HG02943 (cell line): ENCODE data around the gene KLHL15.

Source experiments
- ATAC-seq: cut with Tn5 transposase; IDR thresholded peaks from one replicate; pipeline ENCODE4 v1.9.1; 2021; ENCODE audit warnings: mild to moderate bottlenecking, low read depth, moderate library complexity; ENCODE audit not compliant: unreplicated experiment

KLHL15 gene

DNA sequence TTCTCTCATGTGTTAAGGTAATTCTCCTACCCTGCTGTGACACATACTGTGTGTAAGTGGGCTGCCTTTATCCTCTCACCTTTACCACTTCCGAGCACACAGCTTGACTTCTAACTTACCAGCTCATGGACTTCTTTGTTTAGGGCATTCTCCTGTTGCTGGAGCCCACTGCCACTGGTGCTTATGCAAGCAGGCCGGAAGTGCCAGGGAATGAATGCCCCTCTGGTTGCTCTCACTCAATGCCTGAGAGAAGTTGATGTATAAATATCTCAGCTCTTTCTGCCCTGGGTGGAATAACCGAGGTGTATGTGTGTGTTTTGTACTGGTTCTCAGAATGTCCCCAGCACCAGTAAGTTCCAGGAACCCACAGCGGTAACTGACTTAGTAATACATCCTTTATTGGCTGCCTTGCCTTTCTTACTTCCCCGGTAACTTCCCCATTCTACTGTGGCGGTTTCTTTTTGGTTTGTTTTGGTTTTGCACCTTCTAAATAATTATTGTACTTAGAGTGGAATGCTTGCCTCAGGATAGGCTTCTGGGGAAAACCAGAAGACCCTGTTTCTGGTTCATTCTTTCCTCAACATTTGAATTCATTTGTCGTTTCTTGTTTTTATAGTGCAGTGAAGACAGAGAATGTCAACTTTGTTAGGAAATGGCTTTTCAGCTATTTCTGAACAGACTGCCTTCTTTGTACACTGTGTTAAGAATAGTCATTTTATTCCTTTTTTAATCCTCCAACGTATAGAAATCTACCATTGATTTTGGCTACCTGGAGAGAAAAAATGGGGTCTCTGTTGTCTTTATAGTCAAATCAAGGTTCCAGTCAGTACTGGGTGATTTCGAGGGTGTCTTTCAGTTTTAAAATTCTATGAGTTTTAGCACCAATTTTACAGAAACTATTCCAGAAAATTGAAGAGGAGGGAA, 73.7 kb downstream of the KLHL15 start:
- ATAC-seq: peak; percentile 83

DNA sequence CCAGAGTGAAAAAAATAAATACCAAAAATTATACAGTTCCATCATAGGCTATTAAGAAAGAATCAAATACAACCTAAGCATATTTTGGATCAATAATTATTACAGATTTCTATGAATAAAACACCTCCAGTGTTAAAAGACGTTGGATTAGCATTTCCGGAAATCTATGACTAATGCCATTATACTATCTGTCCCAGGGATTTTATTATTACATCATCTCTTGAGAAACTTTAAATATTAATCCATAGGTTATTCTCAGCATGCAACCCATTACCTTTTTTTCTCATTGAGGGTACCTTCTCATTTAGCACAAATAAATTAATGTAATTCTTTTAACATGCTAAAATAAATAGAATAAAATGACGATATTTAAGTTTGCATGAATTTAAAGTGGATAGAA, 74.6 kb downstream of the KLHL15 start:
- ATAC-seq: no peak

DNA sequence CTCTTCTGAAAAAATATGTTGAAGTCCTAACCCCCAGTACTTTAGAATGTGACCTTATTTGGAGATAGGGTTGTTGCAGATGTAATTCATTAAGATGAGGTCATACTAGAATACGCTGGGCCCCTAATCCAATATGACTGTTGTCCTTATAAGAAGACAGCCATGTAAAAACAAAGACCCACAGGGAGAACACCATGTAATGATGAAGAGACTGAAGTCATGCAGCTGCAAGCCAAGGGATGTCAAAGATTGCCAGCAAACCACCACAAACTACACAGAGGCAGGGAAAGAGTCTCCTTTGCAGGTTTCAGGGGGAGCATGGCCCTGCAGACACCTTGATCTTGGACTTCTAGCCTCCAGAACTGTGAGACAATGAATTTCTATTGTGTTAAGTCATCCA, 81.8 kb downstream of the KLHL15 start:
- ATAC-seq: no peak

- ATAC-seq: no peak
These were observed 82.8 kb downstream of the KLHL15 start for GRCh38 chrX:23944234-23944633.

DNA sequence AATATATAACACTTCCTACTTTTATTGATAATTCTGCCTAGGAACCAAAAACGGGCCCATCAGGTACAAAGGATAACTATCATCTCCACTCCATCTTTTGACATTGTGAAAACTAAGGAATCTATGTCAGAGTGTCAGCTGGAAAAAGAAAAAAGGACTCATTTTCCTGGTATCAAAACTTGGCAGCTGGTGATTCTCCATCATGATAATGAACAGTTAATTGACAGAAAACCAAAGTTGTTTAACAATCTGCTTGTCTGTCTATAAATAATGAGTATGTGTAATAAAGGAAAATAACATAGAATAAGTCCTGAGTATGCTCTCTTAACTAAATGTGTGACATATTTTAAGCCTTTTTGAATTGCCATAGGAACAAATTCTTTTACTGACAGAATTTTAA, 87.8 kb downstream of the KLHL15 start:
- ATAC-seq: no peak

GRCh38 chrX:23938690-23939089, 88.3 kb downstream of the KLHL15 start:
- no peak for ATAC-seq

GRCh38 chrX:23937100-23937499, 89.9 kb downstream of the KLHL15 start:
- no peak for ATAC-seq

DNA sequence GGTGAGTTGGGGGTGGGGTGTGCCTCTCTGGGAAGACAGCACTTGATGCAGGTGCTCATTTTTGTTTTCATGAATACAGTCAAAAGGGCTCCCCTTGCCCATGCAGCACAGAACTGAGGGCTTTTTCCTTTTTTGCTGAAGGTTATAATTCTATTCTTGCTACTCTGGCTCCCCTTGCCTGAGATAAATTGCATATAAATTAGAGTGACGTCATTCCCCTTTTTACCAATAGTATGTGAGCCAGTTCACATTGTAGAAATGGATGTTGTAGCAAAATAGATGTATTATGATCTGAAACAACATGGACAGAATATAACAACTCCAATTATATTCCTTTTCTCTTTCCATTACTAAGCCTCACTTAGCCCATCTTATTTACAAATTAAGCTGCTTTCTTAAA, 90.8 kb downstream of the KLHL15 start:
- ATAC-seq: no peak

- no peak for ATAC-seq
These were observed 91.9 kb downstream of the KLHL15 start for GRCh38 chrX:23935106-23935505.
